ENCODE measurements around the gene MT1X.

MT1X gene

GRCh38 chr16:56732832-56733231, 50.6 kb downstream of the MT1X start:
- Histone ChIP-seq H3K27ac (no peak overlapping the region), H3K4me3 (no peak overlapping the region)
